Fibroblast of skin of left quadriceps (primary cell): ENCODE results near the gene OR51I2.

Experiments used
- DNase-seq, 2 experiments: peaks; one replicate each; pipeline ENCODE4 v3.0.0-alpha.2; 2013; ENCODE audit warnings: low read depth in 2 of 2

The OR51I2 gene

DNA sequence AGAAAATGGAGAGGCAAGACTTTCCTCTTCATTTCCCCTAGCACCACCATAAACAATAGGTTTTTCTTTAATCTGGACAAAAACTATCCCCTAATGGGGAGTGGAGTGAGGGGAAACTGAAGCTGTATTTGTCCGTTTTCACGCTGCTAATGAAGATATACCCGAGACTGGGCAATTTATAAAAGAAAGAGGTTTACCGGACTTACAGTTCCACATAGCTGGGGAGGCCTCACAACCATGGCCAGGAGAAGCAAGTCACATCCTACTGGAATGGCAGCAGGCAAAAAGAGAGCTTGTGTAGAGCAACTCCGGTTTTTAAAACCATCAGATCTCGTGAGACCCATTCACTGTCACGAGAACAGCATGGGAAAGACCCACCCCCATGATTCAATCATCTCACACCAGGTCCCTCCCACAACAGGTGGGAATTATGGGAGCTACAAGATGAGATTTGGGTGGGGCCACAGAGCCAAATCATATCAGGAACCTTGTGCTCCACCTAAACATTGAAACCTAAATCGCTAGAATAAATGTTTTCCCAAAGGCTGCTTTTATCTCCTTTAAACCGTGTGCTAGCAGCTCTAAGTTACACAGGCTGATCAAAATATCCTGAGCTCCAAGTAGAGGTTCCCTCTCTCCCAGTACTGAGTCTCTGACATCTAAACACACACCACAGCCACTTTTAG lies 56.4 kb downstream of the OR51I2 start:
- no peak for DNase-seq
